Astrocyte (in vitro differentiated cells and primary cell): ENCODE measurements around the gene GTSE1. TPM values are rescaled to one million over a fixed set of nuclear protein-coding genes. Genes with fewer than 3 reads are reported as not detected.

Experiments used
- DNase-seq: peaks from one replicate; pipeline ENCODE4 v3.0.0-alpha.2; 2010; ENCODE audit warnings: low read depth
- FAIRE-seq: peaks from 2 replicates; lab custom pipeline; 2011; peaks lifted over from hg19 to GRCh38; lab: Jason Lieb, UNC
- H2AFZ ChIP-seq: 2 replicates; pipeline ENCODE4 v1.6.0; 2012; ENCODE audit warnings: low read depth, low read length, inconsistent platforms
- H3K27ac ChIP-seq: 2 replicates; pipeline ENCODE4 v1.5.1; 2011; ENCODE audit warnings: low read depth, low read length, inconsistent platforms
- H3K27me3 ChIP-seq: 2 replicates; pipeline ENCODE4 v1.6.0; 2011; ENCODE audit warnings: low read length, inconsistent platforms; ENCODE audit not compliant: insufficient read depth
- H3K36me3 ChIP-seq: 2 replicates; pipeline ENCODE4 v1.5.1; 2011; ENCODE audit warnings: low read length, inconsistent platforms; ENCODE audit not compliant: insufficient read depth
- H3K4me1 ChIP-seq: 2 replicates; pipeline ENCODE4 v1.5.1; 2011; ENCODE audit warnings: low read length, inconsistent platforms; ENCODE audit not compliant: insufficient read depth
- H3K4me2 ChIP-seq: 2 replicates; pipeline ENCODE4 v1.6.0; 2012; ENCODE audit warnings: low read length, inconsistent platforms
- H3K4me3 ChIP-seq: 2 replicates; pipeline ENCODE4 v1.5.1; 2011; ENCODE audit warnings: low read depth, mild to moderate bottlenecking, low read length, inconsistent platforms; ENCODE audit not compliant: insufficient read depth
- H3K79me2 ChIP-seq: 2 replicates; pipeline ENCODE4 v1.6.0; 2012; ENCODE audit warnings: mild to moderate bottlenecking, low read length, inconsistent platforms; ENCODE audit not compliant: insufficient read depth
- H3K9ac ChIP-seq: 2 replicates; pipeline ENCODE4 v1.6.0; 2012; ENCODE audit warnings: mild to moderate bottlenecking, low read length, inconsistent platforms
- H3K9me3 ChIP-seq: 2 replicates; pipeline ENCODE4 v1.5.1; 2012; ENCODE audit warnings: low read depth, mild to moderate bottlenecking, low read length, inconsistent platforms; ENCODE audit not compliant: insufficient read depth
- H4K20me1 ChIP-seq: 2 replicates; pipeline ENCODE4 v1.6.0; 2012; ENCODE audit warnings: low read length, inconsistent platforms; ENCODE audit not compliant: insufficient read depth
- H3K27ac Mint-ChIP-seq: one replicate; pipeline ENCODE4 v1.8.0; 2021; ENCODE audit warnings: mild to moderate bottlenecking, mixed read lengths; ENCODE audit not compliant: unreplicated experiment
- H3K27me3 Mint-ChIP-seq: one replicate; pipeline ENCODE4 v1.8.0; 2021; ENCODE audit warnings: low read depth, mixed read lengths; ENCODE audit not compliant: unreplicated experiment
- H3K36me3 Mint-ChIP-seq: one replicate; pipeline ENCODE4 v1.8.0; 2021; ENCODE audit warnings: low read depth, mixed read lengths; ENCODE audit not compliant: unreplicated experiment
- H3K4me1 Mint-ChIP-seq: one replicate; pipeline ENCODE4 v1.8.0; 2021; ENCODE audit warnings: low read depth, mixed read lengths; ENCODE audit not compliant: unreplicated experiment
- H3K4me3 Mint-ChIP-seq: one replicate; pipeline ENCODE4 v1.8.0; 2021; ENCODE audit warnings: mild to moderate bottlenecking, moderate library complexity, mixed read lengths; ENCODE audit not compliant: unreplicated experiment
- H3K9me3 Mint-ChIP-seq: one replicate; pipeline ENCODE4 v1.8.0; 2021; ENCODE audit warnings: mild to moderate bottlenecking, mixed read lengths; ENCODE audit not compliant: unreplicated experiment
- CTCF ChIP-seq: IDR thresholded peaks from 2 replicates; pipeline ENCODE4 v1.5.1; 2011; ENCODE audit warnings: low read depth, mild to moderate bottlenecking, inconsistent platforms, low read length, moderate library complexity; ENCODE audit not compliant: insufficient read depth
- EZH2 ChIP-seq: IDR thresholded peaks from 2 replicates; pipeline ENCODE4 v1.6.1; 2012; ENCODE audit warnings: mild to moderate bottlenecking, low read length, inconsistent platforms; ENCODE audit not compliant: insufficient read depth
- total RNA-seq: library from RNA; stranded (reverse); gene quantifications from 2 replicates; pipeline ENCODE4 v1.2.1, GENCODE V29; 2021

Gene GTSE1
- total RNA-seq, 1 donor from 2014 or later = 4.1 TPM

GRCh38 chr22:46380069-46380468 is 83.4 kb downstream of the GTSE1 start:
- FAIRE-seq = no peak

More at GRCh38 chr22:46380069-46380468, 83.4 kb downstream of the GTSE1 start:
- peaks cover 48% of the 10 kb centered on the region for H3K36me3 Mint-ChIP-seq
- Histone ChIP-seq H3K27ac (no peak overlapping the region), H3K27me3 (peaks cover 5% of the 10 kb centered on the region), H3K4me3 (no peak overlapping the region), H3K9me3 (peaks cover 2% of the 10 kb centered on the region), H3K36me3 (no peaks in the 10 kb centered on the region), H3K9ac (no peak overlapping the region), H3K4me2 (no peak overlapping the region), H2AFZ (no peak overlapping the region), H4K20me1 (no peaks in the 10 kb centered on the region), H3K79me2 (no peaks in the 10 kb centered on the region), H3K4me1 (peaks cover 7% of the 10 kb centered on the region)
- no peak overlapping the region for H3K4me3 Mint-ChIP-seq
- TF ChIP-seq EZH2 (no peak), CTCF (no peak)
- no peak for DNase-seq
- peaks cover 5% of the 10 kb centered on the region for H3K4me1 Mint-ChIP-seq
- H3K9me3 Mint-ChIP-seq = peaks cover 18% of the 10 kb centered on the region
- H3K27ac Mint-ChIP-seq = no peak overlapping the region
- H3K27me3 Mint-ChIP-seq = peaks cover 9% of the 10 kb centered on the region

Other genes with a start within 250 kb of the GTSE1 start
- gene PPARA, start 146.3 kb upstream of the GTSE1 start, total RNA-seq = 8.4 and 9.6 TPM in 2 replicates
- gene CDPF1, start 46.6 kb upstream of the GTSE1 start, total RNA-seq = 5.4 and 5.7 TPM in 2 replicates
- not detected in 2 replicates for gene PKDREJ, start 33.5 kb upstream of the GTSE1 start, total RNA-seq
- gene TTC38, start 28.9 kb upstream of the GTSE1 start, total RNA-seq = 15.0 and 16.1 TPM in 2 replicates
- 29.6 and 33.4 TPM in 2 replicates for gene TRMU, start 38.8 kb downstream of the GTSE1 start, total RNA-seq
- gene CELSR1, start 240.8 kb downstream of the GTSE1 start, total RNA-seq = 27.6 and 38.5 TPM in 2 replicates